A549 (cell line): ENCODE data around the gene EYA2.

Experiments
- CHD4 ChIP-seq: fragments of 200-600 bp; sonication (generic); IDR thresholded peaks from 2 replicates; pipeline ENCODE4 v1.6.1; 2016; ENCODE audit warnings: antibody characterized with exemption, mild to moderate bottlenecking, borderline replicate concordance
- SREBF2 ChIP-seq: fragments of 450-650 bp; IDR thresholded peaks from 2 replicates; pipeline ENCODE4 v1.6.1; 2014; ENCODE audit warnings: mild to moderate bottlenecking, moderate library complexity

DNA sequence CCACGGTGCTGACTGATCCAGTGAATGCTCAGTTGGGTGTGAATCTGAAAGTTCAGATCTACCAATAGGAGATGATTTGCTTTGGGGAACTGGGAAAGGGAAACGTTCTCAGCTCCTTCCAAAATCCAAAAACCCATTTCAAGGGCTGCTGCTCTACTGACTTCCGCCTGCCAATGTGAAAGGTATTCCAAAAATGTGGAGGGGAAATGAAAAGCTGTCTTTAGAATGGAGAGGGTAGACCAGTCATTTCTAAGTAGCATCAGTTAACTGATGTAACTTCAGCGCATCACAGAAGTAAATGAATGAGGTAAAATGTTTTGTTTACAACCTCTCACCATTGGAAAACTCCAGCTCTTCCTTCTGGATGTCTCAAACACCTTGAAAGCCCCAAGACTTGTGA is 19.6 kb upstream of the EYA2 start:
- TF ChIP-seq SREBF2 (no peak), CHD4 (no peak)
